NCI-H1436 treated with DMSO at 0.1 percent for 48 hours (cell line): ENCODE data around the gene ULK4.
"Not testable (repeated sequence)": the region's sequence is repeated elsewhere in the genome, so short reads cannot be mapped to it uniquely, and the experiment has no call there.

Source experiments
- DNase-seq: peaks from one replicate; lab custom pipeline; 2025; lab: John Stamatoyannopoulos, UW

ULK4 gene

GRCh38 chr3:41690766-41691563 lies 270.9 kb downstream of the ULK4 start:
- no peak for DNase-seq

GRCh38 chr3:41688595-41689380 lies 273.1 kb downstream of the ULK4 start:
- DNase-seq: no peak

- DNase-seq: no peak
These were observed 276.8 kb downstream of the ULK4 start for GRCh38 chr3:41684797-41685735.

- DNase-seq: no peak
These were observed 278.1 kb downstream of the ULK4 start for GRCh38 chr3:41683666-41684350.

- DNase-seq: no peak
These were observed 278.9 kb downstream of the ULK4 start for GRCh38 chr3:41682996-41683395.

- DNase-seq: no peak
These were observed 279.5 kb downstream of the ULK4 start for GRCh38 chr3:41682382-41682781.

GRCh38 chr3:41681479-41681878 lies 280.4 kb downstream of the ULK4 start:
- no peak for DNase-seq

- no peak for DNase-seq
These were observed 282.5 kb downstream of the ULK4 start for GRCh38 chr3:41679374-41679773.

- DNase-seq: not testable (repeated sequence)
These were observed 286.8 kb downstream of the ULK4 start for GRCh38 chr3:41675102-41675501.

GRCh38 chr3:41674449-41674848 lies 287.5 kb downstream of the ULK4 start:
- no peak for DNase-seq

GRCh38 chr3:41673650-41674049 lies 288.3 kb downstream of the ULK4 start:
- no peak for DNase-seq

- DNase-seq: no peak
These were observed 293.5 kb downstream of the ULK4 start for GRCh38 chr3:41668379-41668778.

GRCh38 chr3:41662288-41662687 lies 299.6 kb downstream of the ULK4 start:
- DNase-seq: no peak

GRCh38 chr3:41661796-41662195 lies 300.1 kb downstream of the ULK4 start:
- no peak for DNase-seq

- DNase-seq: no peak
These were observed 301.4 kb downstream of the ULK4 start for GRCh38 chr3:41660510-41660909.

- no peak for DNase-seq
These were observed 308.2 kb downstream of the ULK4 start for GRCh38 chr3:41653571-41654239.

GRCh38 chr3:41652931-41653330 lies 309.0 kb downstream of the ULK4 start:
- no peak for DNase-seq

GRCh38 chr3:41652506-41652905 lies 309.4 kb downstream of the ULK4 start:
- DNase-seq: no peak

- DNase-seq: no peak
These were observed 310.2 kb downstream of the ULK4 start for GRCh38 chr3:41651718-41652117.

GRCh38 chr3:41650406-41650805 lies 311.5 kb downstream of the ULK4 start:
- no peak for DNase-seq

GRCh38 chr3:41649129-41649739 lies 312.7 kb downstream of the ULK4 start:
- DNase-seq: no peak
